HG03558 (cell line): ENCODE results near the gene SUSD2.

Experiments
- ATAC-seq: cut with Tn5 transposase; IDR thresholded peaks from one replicate; pipeline ENCODE4 v1.9.1; 2021; ENCODE audit warnings: moderate number of reproducible peaks; ENCODE audit not compliant: unreplicated experiment; ENCODE audit errors: extremely low read depth

SUSD2 gene

GRCh38 chr22:24148266-24149197, 32.8 kb upstream of the SUSD2 start:
- ATAC-seq = no peak

GRCh38 chr22:24149198-24149590, 32.1 kb upstream of the SUSD2 start:
- no peak for ATAC-seq

GRCh38 chr22:24153353-24153752, 27.9 kb upstream of the SUSD2 start:
- ATAC-seq = no peak

DNA sequence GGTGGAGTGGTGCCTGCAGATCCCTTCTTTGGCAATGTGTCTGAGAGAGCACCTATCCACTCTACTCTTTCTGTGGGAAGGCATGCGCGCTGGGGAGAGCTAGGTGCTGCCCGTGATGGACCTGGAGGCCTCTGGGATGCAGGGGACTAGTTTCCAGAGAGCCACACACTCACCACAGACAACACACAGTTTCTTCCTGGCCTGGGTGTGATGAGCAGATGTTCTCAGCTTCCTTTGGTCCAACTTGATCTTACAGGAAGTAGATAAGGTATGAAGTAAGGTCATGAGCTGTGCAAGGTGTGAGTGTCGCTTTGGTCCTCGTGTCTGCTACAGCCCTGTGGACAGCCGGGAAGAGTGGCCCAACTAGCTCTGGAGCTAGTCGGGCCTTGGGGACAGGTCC, 27.3 kb upstream of the SUSD2 start:
- no peak for ATAC-seq

DNA sequence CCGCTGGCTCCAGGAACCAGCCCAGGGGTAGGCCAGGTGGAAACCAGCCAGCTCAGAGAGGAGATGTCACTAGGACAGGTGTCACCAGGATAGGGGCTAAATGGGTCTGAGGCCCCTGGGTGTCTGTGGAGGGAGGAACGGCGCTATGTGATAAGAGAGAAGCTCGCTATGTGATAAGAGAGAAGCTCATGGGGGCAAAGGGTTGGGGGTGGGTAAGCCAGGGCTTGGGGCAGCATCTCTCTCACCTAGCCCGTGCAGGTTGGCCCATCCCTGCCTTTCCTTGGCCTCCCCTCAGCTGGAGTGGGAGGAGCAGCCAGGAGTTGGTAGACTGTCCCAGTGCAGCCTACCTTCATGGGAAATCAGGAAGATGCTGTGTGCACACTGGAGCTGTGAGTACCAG, 26.5 kb upstream of the SUSD2 start:
- ATAC-seq = no peak

GRCh38 chr22:24155627-24156140, 25.6 kb upstream of the SUSD2 start:
- ATAC-seq = no peak

GRCh38 chr22:24156141-24156912, 25.0 kb upstream of the SUSD2 start:
- no peak for ATAC-seq

DNA sequence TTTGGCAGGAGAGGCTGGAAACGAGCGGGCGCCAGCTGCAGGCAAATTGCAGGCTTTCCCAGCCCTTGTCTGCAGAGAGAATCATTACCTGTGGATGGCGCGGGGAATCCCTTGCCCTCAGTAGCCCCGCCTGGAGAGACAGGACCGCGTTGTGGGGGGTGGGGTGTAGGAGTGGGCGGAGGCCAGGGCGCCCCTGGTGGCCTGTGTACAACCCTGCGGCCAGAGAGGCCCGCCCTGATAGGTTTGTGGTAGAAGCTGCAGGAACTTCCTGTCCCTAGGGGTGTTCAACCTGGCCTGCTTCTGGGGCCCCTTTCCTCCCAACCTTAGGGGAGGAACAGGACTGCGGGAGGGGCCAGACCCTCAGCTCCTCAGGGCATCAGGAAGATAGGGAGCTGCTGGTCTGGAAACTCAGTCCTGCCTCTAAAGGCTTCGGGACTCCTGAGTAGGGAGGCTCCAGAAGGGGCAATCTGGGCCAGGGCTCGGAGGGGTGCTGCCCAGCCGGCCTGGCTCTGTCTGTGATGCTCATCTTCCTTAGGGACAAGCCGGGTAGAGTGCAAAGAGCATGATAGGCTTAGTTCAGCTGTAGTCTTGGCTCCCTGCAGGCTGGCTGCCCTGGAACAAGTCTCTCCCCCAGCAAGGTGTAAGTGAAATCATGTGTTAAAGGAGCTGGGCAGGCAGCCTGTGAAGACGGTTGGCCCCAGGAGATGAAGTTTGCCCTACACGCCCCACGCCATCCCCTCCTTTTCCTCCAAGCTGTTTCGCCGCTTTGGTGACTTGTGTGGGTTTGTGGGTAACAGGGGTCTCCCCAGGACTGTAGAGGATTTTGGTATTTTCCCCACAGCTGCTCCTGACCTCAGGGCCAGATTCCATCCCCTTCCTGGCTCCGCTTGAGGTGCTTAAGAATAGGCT, 24.1 kb upstream of the SUSD2 start:
- ATAC-seq = no peak

DNA sequence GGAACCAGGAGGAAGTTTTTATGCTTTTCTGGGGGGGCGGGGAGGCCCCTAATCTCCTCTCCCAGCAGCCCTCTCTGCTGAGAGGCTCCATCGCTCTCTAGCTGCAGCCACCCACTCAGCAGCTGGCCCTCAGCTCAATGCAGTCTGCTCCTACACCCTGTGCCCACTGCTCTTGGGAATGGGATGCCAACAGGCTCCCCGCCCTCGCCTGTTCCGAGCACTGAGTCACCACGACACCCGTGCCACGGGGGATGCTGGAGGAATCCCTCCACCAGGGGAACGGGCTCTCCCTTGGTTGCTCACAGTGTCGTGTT, 23.5 kb upstream of the SUSD2 start:
- no peak for ATAC-seq

DNA sequence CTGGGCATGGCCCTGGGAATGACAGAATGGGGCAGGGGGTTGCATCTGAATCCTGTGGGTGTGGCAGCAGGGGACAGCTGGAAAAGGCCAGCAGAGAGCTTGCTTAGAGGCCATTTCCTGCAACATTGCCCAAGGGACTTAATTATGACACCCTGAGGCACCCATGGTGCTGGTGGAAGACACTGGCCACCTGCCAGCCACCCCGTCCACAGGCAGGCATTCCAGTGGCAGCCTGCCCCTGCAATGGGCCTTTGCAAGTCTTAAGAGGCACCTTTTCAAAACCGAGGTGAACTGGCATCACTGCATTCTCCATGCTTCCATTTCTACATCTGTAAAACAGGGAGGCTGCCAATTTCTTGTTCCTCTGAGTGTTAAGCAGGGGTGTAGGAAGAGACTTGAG, 21.6 kb upstream of the SUSD2 start:
- no peak for ATAC-seq

DNA sequence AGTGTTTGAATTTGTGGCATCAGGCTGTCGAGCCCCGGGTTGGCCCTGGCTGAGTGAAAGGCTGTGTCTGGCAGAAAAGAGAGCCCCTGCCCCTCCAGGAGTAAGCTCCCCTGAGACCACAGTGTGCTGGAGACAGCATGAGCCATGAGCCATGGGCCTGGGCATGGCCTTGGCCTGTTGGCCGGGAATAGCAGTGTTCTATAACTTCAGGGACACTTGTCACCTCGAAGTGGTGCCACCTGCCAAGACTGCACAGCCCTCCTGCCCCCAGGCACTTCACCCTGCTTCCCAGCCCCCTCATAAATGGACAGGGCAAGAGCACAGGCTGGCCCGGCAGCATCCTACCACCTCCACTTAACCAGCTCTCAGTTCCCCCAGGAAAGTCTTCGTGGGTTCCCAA, 20.7 kb upstream of the SUSD2 start:
- no peak for ATAC-seq

DNA sequence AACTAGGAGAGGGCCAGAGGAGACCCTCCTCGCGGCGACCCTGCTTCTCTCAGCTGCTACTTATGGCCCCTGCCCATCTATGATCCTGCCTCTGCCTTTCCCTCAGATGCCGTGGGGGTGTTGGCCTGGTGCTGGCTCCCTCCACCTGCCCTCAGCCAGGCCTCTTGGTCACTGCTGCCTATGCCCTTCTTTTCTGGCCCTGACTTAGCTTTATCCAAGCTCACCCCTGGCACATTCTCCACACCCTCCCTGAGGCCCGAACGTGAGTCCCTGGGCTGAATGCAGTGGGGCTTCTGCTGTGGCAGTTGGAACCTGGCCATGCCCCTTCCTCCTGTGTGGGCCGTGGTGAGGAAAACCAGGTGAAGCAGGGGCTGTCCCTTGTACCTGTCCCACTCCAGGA, 19.8 kb upstream of the SUSD2 start:
- no peak for ATAC-seq

DNA sequence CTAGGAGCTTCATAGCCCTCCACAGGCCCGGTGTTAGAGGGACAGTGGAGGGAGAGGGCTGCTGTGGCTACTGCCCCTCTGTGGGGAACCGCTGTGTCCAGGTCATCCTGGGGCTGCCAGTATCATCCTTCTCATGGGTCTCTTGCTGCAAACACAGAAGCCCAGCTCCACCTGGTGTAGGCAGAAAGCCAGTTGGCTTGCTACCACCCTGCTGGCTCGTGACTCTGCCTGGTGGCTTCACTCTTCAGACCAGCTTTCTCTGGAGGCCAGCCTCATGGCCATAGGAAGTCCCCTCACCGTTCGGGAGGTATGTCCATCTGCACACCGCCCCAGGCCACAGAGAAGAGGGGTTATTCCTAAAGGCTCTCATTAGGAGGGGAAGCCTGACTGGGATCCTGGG, 19.4 kb upstream of the SUSD2 start:
- no peak for ATAC-seq

DNA sequence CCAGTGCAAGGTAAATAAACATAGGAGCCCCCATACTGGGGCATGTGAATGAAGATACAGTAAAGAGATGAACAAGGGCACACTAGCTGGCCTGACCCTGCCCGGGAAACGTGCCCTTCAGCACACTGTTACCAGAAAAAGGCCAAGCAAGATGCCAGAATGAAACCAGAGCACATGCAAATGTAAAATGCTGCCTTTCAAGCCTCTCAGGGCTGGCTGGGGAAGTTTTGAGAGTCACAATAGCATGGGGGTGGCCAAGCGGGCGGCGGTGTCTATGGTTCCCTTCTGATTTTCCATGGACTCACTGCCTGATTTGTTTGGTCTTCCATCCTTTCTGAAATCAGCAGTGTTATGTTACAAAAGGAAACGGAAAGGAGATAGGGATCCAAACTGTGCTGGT, 18.9 kb upstream of the SUSD2 start:
- ATAC-seq = no peak

GRCh38 chr22:24164243-24164642, 17.0 kb upstream of the SUSD2 start:
- no peak for ATAC-seq

- no peak for ATAC-seq
Observed at GRCh38 chr22:24164940-24165339, 16.3 kb upstream of the SUSD2 start.

DNA sequence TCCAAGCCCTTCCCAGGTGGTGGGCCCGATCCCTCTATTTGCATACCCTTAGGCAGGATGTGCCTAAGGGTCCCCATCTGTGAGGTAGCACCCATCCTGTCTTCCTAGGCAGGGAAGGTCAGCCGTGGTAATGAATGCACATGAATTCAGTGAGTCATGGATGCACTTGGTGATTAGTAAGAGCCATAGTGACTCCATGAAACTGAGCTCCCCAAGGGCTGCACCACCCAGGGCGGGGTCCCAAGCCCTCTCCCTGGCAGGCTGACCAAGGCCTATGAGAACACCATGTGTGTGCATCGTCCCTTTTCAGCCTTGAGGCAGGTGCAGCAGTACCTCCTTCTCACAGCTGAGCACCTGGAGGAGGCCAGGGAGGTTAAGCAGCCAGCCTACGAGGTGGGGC, 15.6 kb upstream of the SUSD2 start:
- ATAC-seq = no peak

GRCh38 chr22:24166811-24167210, 14.5 kb upstream of the SUSD2 start:
- no peak for ATAC-seq

GRCh38 chr22:24169439-24170058, 11.7 kb upstream of the SUSD2 start:
- no peak for ATAC-seq

- ATAC-seq = no peak
Observed at GRCh38 chr22:24170188-24170587, 11.1 kb upstream of the SUSD2 start.
